ENCODE results near the gene FBXO24.

DNA sequence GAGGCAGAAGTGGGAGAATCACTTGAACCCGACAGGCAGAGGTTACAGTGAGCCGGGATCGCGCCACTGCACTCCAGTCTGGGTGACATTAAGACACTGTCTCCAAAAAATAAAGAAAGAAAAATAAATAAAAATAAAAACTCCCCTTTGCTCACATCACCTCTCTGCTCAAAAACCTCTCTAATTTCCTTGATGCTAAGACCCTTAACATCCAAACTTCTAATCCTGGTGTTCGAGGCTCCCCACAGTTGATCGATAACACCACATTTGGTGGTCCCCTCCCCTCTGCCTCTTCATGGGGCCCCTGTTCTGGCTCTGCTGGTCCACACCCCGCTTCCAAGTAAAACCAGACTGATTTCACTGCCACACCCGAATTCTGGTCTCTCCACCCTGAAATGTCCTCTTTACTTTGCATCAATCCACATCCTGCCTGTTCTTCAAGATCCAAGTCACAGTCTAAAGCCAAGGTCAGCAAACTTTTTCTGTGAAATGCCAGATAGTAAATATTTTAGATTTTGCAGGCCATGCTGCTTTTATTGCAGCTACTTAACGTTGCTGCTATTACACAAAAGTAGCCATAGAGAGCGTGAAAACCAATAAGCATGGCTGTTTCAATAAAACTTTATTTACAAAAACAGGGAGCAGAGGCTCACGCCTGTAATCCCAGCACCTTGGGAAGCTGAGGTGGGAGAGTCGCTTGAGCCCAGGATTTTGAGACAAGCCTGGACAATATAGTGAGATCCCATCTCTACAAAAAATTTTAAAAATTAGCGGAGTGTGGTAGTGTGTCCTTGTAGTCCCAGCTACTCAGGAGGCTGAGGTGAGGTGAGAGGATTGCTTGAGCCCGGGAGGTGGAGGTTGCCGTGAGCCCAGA is 38.1 kb downstream of the FBXO24 start:
- TF ChIP-seq CTCF (IDR thresholded peaks at IDR 0.05) (no peak), ZFX (IDR thresholded peaks at IDR 0.05; ENCODE audit: borderline replicate concordance) (no peak)

Measured in 22Rv1 (cell line).